GM12865 (cell line): Measurements from ENCODE around the gene MBNL1.

ENCODE experiments used
- DNase-seq: peaks from one replicate; pipeline ENCODE4 v3.0.0; 2010; ENCODE audit warnings: low read depth
- H3K4me3 ChIP-seq: 2 replicates; pipeline ENCODE4 v1.5.1; 2011; ENCODE audit warnings: mild to moderate bottlenecking, low read depth, low read length, control low read depth
- CTCF ChIP-seq: IDR thresholded peaks from 2 replicates; pipeline ENCODE4 v1.5.1; 2011; ENCODE audit warnings: low read length, control low read depth, low read depth, inconsistent platforms; ENCODE audit not compliant: insufficient read depth; ENCODE audit errors: missing control alignments

Gene MBNL1

GRCh38 chr3:152252755-152253154 is 16.0 kb upstream of the MBNL1 start:
- DNase-seq = no peak
- no peak for TF ChIP-seq CTCF
- no peak overlapping the region for H3K4me3 ChIP-seq

- DNase-seq = no peak
- no peak overlapping the region for H3K4me3 ChIP-seq
- no peak for TF ChIP-seq CTCF
Observed at GRCh38 chr3:152253514-152253913, 15.2 kb upstream of the MBNL1 start.

- TF ChIP-seq CTCF = no peak
- peak; percentile 48 for DNase-seq
- no peak overlapping the region for H3K4me3 ChIP-seq
Observed at GRCh38 chr3:152254041-152254440, 14.7 kb upstream of the MBNL1 start.

GRCh38 chr3:152255290-152255689 is 13.4 kb upstream of the MBNL1 start:
- no peak overlapping the region for H3K4me3 ChIP-seq
- no peak for TF ChIP-seq CTCF
- no peak for DNase-seq

GRCh38 chr3:152256851-152257562 is 11.7 kb upstream of the MBNL1 start:
- DNase-seq = no peak
- TF ChIP-seq CTCF = no peak

GRCh38 chr3:152257563-152258035 is 11.1 kb upstream of the MBNL1 start:
- TF ChIP-seq CTCF = no peak
- no peak overlapping the region for H3K4me3 ChIP-seq
- DNase-seq = peak; percentile 87

More at GRCh38 chr3:152256851-152257562, 11.7 kb upstream of the MBNL1 start:
- H3K4me3 ChIP-seq = no peak overlapping the region; the same call in 1 of the 2 replicates
